ENCODE data around the gene GALNTL6. TPM values are rescaled to one million over a fixed set of nuclear protein-coding genes. Genes with fewer than 3 reads are reported as not detected.

The GALNTL6 gene
- total RNA-seq, 1 experiment from 2014 or later: not detected

DNA sequence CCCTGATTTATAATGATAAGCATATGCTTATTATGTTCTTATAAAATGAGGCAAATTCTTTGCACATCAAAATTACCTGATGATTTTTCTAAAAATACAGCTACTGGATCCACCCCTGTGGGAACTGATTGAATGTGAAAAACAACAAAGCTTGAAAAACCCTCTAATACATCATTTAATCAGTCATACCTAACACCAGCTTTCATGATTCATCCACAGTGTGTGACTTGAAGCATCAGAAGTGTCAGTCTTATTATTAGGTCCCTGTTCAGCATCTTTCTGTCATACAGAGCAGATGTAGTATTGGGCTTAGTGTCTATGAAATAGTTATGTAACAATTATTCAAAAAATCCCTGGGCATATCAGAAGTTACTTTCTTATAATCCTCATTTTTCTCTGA, 684.1 kb downstream of the GALNTL6 start:
- Histone ChIP-seq H4K8ac (replicated peaks; ENCODE audit: insufficient read length, low read depth, low read length) (no peak overlapping the region), H4K5ac (ENCODE audit: insufficient read length, low read depth, low read length) (no peak overlapping the region)
- no peak overlapping the region for H3K27ac Mint-ChIP-seq

More for the DNA sequence above, 684.1 kb downstream of the GALNTL6 start:
- no peak overlapping the region for H3K4ac ChIP-seq (ENCODE audit: low read depth, low read length)
- no peaks in the 10 kb centered on the region for H3K23me2 ChIP-seq (ENCODE audit: insufficient read length, low read depth, low read length, poor library complexity, severe bottlenecking)
- H4K91ac ChIP-seq (ENCODE audit: insufficient read length, low read depth, low read length): no peak overlapping the region
- H3K4me2 ChIP-seq (ENCODE audit: insufficient read depth, insufficient read length, low read length): no peak overlapping the region
- no peaks in the 10 kb centered on the region for H3K79me2 ChIP-seq (ENCODE audit: insufficient read depth, low read length)
- no peak overlapping the region for H3K56ac ChIP-seq (ENCODE audit: insufficient read length, low read depth, low read length)
- DNase-seq: no peak
- no peak overlapping the region for H2AFZ ChIP-seq (ENCODE audit: low read length)
- no peak overlapping the region for H3K18ac ChIP-seq (ENCODE audit: insufficient read length, low read depth, low read length)
- TF ChIP-seq, protein P1, sequence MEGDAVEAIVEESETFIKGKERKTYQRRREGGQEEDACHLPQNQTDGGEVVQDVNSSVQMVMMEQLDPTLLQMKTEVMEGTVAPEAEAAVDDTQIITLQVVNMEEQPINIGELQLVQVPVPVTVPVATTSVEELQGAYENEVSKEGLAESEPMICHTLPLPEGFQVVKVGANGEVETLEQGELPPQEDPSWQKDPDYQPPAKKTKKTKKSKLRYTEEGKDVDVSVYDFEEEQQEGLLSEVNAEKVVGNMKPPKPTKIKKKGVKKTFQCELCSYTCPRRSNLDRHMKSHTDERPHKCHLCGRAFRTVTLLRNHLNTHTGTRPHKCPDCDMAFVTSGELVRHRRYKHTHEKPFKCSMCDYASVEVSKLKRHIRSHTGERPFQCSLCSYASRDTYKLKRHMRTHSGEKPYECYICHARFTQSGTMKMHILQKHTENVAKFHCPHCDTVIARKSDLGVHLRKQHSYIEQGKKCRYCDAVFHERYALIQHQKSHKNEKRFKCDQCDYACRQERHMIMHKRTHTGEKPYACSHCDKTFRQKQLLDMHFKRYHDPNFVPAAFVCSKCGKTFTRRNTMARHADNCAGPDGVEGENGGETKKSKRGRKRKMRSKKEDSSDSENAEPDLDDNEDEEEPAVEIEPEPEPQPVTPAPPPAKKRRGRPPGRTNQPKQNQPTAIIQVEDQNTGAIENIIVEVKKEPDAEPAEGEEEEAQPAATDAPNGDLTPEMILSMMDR (conservative IDR thresholded peaks at IDR 0.05): no peak
- Mint-ChIP-seq H3K36me3 (ENCODE audit: insufficient read depth in 1 of 3, low read depth in 3 of 3) (no peaks in the 10 kb centered on the region), H3K27me3 (ENCODE audit: low read depth) (no peaks in the 10 kb centered on the region), H3K4me3 (no peak overlapping the region), H3K9me3 (no peaks in the 10 kb centered on the region), H3K4me1 (no peaks in the 10 kb centered on the region; a peak in 1 of 4 replicates)
- no peaks in the 10 kb centered on the region for H3K9me3 ChIP-seq (ENCODE audit: control insufficient read depth, low read depth, low read length)
- no peak overlapping the region for H3K23ac ChIP-seq (ENCODE audit: insufficient read length, low read depth, low read length)
- no peak overlapping the region for H2BK12ac ChIP-seq (ENCODE audit: insufficient read length, low read depth, low read length)
- no peak overlapping the region for H3K14ac ChIP-seq (ENCODE audit: insufficient read depth, low read length)
- H3K27ac ChIP-seq (ENCODE audit: insufficient read length, low read depth, low read length): no peak overlapping the region
- H2BK20ac ChIP-seq (ENCODE audit: low read depth, low read length, poor library complexity, severe bottlenecking): no peak overlapping the region
- no peaks in the 10 kb centered on the region for H3K4me1 ChIP-seq (ENCODE audit: insufficient read depth, low read length)
- no peak overlapping the region for H2BK15ac ChIP-seq (ENCODE audit: low read depth, low read length)
- no peaks in the 10 kb centered on the region for H4K20me1 ChIP-seq (ENCODE audit: control insufficient read depth, insufficient read depth, insufficient read length)
- no peak overlapping the region for H2BK120ac ChIP-seq (ENCODE audit: low read depth, low read length, poor library complexity, severe bottlenecking)
- no peaks in the 10 kb centered on the region for H3K79me1 ChIP-seq (ENCODE audit: insufficient read depth, low read depth, low read length, poor library complexity, severe bottlenecking)
- H2AK5ac ChIP-seq (ENCODE audit: insufficient read length, low read length): no peak overlapping the region
- no peak overlapping the region for H3T11ph ChIP-seq (ENCODE audit: low read length)
- H2BK5ac ChIP-seq (ENCODE audit: insufficient read length, low read length): no peak overlapping the region
- no peaks in the 10 kb centered on the region for H3K27me3 ChIP-seq (ENCODE audit: insufficient read depth, low read length)
- H3K9ac ChIP-seq (ENCODE audit: extremely low read depth, insufficient read length, low read length): no peak overlapping the region
